Measurements from ENCODE around the gene POR. TPM values are rescaled to one million over a fixed set of nuclear protein-coding genes. Genes with fewer than 3 reads are reported as not detected.

The POR gene
- total RNA-seq, 1 donor, result 50.4 TPM

DNA sequence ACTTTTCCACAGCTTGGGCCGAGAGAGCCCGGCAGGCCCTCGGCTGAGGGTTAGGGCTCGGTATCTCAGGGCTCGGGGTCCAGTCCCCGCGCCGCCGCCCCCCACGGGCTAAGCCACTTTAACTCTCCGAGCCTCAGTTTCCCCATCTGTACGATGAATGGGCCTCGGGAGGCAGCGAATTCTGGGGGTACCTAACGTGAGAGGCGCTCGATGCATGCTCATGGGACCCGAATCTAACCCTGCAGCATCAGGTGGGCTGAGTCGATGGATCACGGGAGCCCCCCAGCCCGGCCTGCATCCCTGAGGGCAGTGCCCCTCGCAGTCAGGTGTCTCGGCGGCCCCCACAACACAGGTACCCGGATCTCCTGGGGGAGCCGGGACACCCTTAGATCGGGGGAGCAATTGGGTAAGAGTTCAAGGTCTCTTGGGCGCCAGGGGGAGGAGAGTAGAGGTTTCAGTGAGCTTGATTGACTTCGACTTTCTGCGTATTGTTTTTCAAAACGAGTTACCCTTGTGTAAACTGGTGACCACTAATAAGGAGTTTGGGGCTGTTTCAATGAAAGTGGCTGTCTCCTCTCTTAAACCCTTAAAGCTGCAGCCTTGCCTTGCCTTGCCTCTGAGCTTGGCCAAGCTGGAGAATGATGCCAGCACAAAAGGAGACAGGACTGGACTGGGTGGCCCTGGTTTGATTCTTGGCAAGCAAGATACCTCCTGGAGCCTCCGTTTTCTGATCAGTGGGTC lies 631 bp downstream of the POR start:
- DNase-seq (ENCODE audit: low read depth in 2 of 3, low spot score in 2 of 3), result peak in 1 of 3 donors; percentile 35

DNA sequence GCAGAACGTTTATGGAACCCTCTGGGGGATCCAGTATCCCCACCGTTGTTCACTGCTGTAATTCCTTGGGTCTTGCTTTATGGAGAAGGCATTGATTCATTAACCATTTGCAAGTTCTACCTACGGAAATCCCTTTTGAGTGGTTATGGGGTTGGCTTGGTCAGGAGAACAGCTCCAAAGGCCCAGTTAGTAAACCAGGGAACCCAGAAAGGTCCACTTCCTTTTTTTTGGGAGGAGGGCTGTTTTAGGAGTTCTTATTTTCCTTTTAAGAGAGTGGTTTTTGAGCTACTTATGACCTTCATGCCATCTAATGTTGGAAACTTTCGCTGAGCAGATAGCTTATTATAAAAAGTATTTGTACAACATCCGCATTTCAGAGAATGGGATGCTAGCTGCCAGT lies 1.3 kb downstream of the POR start:
- no peak for DNase-seq (ENCODE audit: low read depth in 2 of 3, low spot score in 2 of 3)

DNA sequence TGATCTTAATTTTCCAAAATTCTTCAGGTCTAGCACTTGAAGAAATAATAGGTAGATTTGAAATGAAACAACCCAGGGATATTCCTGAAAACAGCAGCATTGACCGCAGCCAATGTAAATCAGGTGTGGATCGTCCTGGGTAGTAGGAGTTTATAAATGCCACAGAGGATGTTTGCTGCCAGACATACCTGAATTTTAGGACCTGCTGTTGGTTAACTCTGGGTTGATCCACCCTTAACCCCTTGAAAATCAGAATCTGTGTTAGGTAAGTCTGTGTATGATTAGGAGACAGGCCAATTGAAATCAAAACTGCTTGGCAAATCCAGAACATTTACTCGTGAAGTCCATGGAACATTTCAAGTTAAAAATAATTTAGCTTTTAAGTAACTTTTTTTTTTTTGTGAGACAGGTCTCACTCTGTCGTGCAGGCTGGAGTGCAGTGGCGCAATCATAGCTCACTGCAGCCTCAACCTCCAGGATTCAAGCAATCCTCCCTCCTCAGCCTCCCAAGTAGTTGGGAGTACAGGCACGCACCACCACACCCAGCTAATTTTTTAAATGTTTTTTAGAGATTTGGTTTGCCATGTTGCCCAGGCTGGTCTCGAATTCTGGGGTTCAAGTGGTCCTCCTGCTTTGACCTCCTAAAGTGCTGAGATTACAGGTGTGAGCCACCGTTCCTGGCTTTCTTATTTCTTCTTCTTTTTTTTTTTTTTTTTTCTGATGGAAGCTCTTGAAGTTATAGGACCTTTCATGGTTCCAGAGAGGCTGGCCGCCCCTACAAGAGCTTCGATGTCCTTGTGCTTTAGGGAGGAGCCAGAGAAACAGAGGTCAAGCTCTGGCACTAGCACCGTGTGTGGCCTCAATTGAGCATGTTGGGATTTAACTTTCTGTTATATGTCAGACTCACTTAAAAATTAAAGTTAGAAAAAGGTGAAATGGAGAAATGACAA lies 2.0 kb downstream of the POR start:
- DNase-seq (ENCODE audit: low read depth in 2 of 3, low spot score in 2 of 3), result no peak

DNA sequence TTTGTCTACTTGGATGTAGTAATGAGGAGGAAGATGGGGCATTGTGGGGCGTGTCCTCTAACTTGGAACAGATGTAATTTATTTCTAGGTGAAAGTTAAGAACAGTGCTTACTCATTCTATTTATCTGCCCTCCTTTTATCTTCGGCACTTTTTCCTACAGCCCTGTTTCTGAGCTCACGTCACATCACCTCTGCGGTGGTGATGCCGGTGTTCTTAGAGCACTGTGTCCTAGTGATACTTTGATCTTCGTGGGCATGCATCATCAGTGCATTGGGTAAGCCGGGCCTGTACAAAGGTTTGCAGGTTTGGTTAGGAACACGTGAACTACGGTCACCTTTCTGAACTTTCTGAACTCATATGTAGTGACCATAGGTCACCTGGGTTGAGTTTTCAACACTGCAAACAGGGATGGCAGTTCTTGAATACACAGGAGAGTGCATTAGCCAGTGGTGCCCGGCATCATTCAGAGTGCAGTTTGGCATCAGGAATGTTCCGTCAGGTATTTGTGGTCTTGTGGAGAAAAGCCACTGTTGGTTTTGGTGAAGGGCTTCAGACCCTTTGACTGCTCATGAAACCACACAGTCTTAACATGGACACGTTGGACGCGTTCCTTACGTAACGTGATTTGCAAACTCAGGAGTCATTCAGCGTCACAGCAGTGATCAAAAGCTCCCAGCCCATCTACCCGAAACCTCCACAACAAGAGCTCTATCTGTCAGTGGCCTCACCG lies 5.6 kb downstream of the POR start:
- no peak for DNase-seq (ENCODE audit: low read depth in 2 of 3, low spot score in 2 of 3)

GRCh38 chr7:75921479-75921878 lies 6.5 kb downstream of the POR start:
- no peak for DNase-seq (ENCODE audit: low read depth in 2 of 3, low spot score in 2 of 3)

DNA sequence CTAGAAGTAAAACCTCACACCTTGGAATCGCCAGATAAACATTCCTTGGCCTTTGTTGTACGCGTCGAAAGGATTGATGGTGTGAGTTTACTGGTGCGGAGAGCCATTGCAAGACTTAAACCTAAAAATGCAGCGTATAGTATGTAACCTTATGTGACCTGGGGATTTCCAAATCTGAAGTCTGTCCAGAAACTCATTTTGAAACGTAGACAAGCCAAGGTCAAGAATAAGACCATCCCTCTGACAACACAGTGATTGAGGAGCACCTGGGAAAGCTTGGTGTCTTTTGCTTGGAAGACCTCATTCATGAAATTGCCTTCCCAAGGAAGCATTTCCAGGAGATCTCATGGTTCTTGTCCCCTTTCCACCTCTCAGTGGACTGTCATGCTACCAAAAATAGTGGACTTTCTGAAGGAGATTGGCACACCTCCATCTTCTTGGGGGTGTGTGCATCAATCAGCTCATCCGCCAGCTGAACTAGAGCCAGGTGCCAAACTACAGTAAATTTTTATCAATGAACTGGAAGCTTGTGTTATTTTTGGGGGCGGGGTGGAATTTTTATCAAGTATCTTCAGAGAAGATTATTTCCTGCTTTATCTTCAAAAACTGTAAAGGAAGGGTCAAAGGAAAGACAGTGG lies 8.1 kb downstream of the POR start:
- no peak for DNase-seq (ENCODE audit: low read depth in 2 of 3, low spot score in 2 of 3)

DNA sequence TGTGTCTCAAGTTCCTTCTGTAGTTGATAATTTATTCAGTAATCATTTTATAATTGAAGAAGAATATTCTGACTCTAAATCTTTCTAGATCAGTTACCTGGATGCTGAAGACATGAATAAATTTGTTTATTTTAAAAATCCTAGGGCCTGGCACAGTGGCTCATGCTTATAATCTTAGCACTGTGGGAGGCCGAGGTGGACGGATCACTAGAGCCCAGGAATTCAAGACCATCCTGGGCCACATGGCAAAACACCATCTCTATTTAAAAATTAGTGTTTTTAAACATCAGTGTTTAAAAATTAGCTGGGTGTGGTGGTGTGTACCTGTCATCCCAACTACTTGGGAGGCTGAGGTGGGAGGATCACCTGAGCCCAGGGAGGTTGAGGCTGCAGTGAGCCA lies 9.3 kb downstream of the POR start:
- no peak for DNase-seq (ENCODE audit: low read depth in 2 of 3, low spot score in 2 of 3)

DNA sequence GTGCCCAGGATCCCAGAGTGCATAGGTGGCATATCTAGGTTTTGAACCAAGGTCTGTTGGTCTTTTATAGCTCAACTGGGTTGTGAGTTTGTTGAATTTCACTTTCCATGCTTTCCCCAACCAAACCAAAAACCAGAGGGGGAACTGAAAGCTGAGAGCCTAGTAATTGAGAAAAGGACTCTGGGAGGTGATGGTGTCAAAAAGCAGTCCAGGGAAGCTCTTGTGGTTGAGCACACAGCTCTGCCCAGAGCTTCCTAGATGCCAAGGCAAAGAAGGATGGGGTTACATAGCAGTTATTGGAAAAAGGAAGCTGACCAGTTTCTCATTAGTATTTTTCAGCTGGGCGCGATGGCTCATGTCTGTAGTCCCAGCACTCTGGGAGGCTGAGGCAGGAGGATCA lies 9.9 kb downstream of the POR start:
- DNase-seq (ENCODE audit: low read depth in 2 of 3, low spot score in 2 of 3), result no peak

GRCh38 chr7:75925717-75926435 lies 10.9 kb downstream of the POR start:
- DNase-seq (ENCODE audit: low read depth in 2 of 3, low spot score in 2 of 3), result no peak

DNA sequence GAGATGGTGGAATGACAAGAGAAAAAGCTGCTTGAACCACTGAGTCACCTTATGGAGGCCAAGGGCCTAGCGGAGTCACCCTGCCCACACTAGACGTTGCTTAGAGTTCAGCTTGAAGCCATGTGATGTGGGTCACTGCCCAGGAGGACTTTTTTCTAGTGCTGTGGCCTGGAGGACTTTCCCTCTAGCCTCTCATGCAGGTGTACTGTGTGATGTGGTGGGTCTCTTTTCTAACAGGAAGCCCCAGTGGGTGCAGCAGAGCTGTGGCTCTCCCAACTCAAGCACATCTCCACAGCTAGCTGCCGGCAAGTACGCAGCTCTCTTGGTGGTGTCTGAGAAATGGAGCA lies 13.6 kb downstream of the POR start:
- no peak for DNase-seq (ENCODE audit: low read depth in 2 of 3, low spot score in 2 of 3)

DNA sequence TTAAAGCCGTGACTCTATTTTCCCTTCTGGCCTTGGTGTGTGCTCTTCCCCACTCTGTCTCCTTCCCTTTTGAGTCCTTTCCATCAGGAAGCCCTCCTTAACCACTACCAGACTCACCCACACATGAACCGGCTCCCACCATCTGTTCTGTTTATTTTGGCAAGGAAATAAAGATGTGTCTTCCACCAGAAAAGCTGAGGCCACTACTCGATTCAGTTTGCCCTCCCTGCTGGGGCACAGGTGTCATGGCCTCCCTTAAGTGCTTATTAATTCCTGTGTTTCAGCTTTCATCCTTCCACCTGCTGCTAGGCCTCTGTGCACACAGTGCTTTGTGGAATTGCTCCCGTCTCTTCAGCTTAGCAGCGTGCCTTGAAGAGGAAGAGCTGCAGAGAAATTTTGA lies 16.7 kb downstream of the POR start:
- DNase-seq (ENCODE audit: low read depth in 2 of 3, low spot score in 2 of 3), result no peak

- no peak for DNase-seq (ENCODE audit: low read depth in 2 of 3, low spot score in 2 of 3)
Observed at GRCh38 chr7:75937958-75938786, 23.2 kb downstream of the POR start.

GRCh38 chr7:75938921-75939320 lies 24.0 kb downstream of the POR start:
- no peak for DNase-seq (ENCODE audit: low read depth in 2 of 3, low spot score in 2 of 3)

DNA sequence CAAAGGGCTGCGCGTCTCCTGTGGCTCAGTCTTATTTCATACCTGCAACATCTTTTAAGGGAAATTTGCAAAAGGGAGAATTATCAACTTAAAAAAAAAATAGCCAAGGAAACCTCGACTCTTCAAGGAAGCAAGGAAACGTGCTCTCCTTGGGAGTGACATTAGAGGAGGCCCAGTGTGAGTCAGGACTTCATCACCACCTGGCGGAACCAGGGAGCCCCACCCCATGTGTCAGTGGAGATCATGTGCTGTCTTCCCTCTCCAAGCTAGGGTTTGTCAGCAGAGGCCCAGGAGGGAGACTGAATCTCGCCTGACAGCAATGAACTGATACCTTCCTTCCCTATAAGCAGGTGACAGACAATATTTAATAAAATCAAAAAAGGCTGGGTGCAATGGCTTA lies 28.9 kb downstream of the POR start:
- DNase-seq (ENCODE audit: low read depth in 2 of 3, low spot score in 2 of 3), result no peak

DNA sequence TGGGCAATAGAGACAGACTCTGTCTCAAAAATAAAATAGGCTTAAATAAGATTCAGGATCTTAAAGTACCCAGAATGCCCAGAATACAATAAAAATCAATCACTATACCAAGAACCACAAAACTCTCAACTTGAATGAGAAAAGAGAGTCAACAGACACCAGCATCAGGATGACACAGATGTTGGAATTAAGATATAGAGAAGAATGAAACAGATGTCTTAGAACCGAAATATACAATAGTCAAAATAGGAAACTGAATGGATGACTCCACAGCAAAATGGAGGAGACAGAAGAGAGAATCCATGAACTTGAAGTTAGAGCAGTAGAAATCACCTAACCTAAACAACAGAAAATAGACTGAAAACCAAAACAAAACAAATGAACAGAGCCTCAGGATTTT lies 29.6 kb downstream of the POR start:
- DNase-seq (ENCODE audit: low read depth in 2 of 3, low spot score in 2 of 3), result no peak

DNA sequence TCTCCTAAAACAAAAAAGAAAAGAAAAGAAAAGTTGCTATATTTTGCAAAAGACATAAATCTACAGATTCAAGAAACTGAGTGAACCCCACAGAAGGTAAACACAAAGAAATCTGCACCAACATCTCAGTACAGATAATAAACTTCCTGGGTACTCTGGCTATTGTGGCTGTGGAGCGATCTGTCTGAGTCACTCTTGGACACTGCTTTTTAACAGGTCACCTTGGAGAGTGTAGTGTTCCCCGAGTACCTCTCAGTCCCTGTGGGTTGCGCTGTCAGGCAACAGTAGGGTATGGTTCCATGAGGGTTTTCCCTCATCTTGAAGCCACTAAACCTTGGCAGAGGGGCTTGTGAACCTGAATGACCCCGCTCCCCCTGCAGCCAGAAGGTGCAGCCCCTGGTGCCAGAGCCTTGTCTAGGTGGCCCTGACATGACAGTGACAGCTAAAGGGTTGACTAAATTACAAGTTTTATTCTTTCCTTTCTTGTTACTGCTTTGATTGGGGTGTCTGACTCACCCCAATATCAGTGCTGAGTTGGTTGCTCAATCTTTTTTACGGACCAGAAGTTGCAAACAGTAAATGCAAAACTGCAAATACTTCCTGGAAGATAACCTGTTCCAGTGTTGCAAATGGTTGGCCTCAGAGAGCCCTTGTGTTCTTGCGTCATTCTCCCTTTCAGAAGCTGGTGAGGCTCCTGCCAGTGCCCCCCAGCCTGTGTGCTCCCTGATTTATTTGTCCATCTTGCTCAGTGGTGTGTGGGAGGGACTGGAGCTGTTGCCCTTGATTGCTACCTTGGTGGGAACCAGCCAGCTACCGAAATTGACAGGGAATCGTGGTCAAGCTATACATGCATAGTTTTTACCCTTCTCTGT lies 30.6 kb downstream of the POR start:
- no peak for DNase-seq (ENCODE audit: low read depth in 2 of 3, low spot score in 2 of 3)

DNA sequence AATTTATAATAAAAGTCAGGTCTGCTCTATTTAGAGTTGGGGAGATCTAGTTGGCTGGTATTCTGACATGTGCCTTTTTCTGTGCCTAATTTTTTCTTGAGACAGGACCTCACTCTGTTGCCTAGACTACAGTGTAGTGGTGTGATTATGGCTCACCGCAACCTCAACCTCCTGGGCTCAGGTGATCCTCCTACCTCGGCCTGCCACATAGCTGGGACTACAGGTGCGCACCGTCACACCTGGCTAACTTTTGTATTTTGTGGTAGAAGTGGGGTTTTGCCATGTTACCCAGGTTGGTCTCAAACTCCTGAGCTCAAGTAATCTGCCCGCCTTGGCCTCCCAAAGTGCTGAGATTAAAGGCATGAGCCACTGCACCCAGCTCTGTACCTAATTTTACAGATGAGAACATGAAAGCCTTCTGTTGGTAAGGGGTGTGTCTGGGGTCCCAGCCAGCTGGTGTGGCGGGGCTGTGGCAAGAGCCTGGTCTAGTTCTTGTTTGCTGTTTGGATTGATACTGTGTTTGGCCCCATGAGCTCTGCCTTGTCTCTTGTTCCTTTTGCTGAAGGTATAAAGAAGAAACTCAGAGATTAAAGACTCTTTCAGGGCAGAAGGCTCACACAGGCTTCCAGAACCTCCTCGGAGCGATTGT lies 31.4 kb downstream of the POR start:
- DNase-seq (ENCODE audit: low read depth in 2 of 3, low spot score in 2 of 3), result no peak

- no peak for DNase-seq (ENCODE audit: low read depth in 2 of 3, low spot score in 2 of 3)
Observed at GRCh38 chr7:75948179-75948578, 33.2 kb downstream of the POR start.
